Activated CD4-positive, alpha-beta T cell treated with anti-CD3 and anti-CD28 coated beads, Interleukin-2, amount 10 ng/mL, durations not matched to agents 24 days and 14 days (primary cell): ENCODE measurements around the gene CPLX1. TPM values are rescaled to one million over a fixed set of nuclear protein-coding genes. Genes with fewer than 3 reads are reported as not detected.

Experiments
- DNase-seq: peaks from one replicate; pipeline ENCODE4 v3.0.0; 2022
- H3K27ac Mint-ChIP-seq: one replicate; pipeline ENCODE4 v1.8.0; 2022; ENCODE audit warnings: mild to moderate bottlenecking, mixed read lengths
- H3K27me3 Mint-ChIP-seq: one replicate; pipeline ENCODE4 v1.8.0; 2022; ENCODE audit warnings: mixed read lengths
- H3K36me3 Mint-ChIP-seq: one replicate; pipeline ENCODE4 v1.8.0; 2022; ENCODE audit warnings: low read depth, mild to moderate bottlenecking, mixed read lengths
- H3K4me1 Mint-ChIP-seq: one replicate; pipeline ENCODE4 v1.8.0; 2021; ENCODE audit warnings: mixed read lengths
- H3K4me3 Mint-ChIP-seq: one replicate; pipeline ENCODE4 v1.8.0; 2022; ENCODE audit warnings: mild to moderate bottlenecking, moderate library complexity, mixed read lengths
- H3K9me3 Mint-ChIP-seq: one replicate; pipeline ENCODE4 v1.8.0; 2021; ENCODE audit warnings: mixed read lengths
- intact Hi-C: fragments of 100-400 bp; cut with micrococcal nuclease; formaldehyde crosslinking; loops from one replicate; pipeline ENCODE4 v1.15.1; 2023
- total RNA-seq: library from RNA; stranded (reverse); gene quantifications from 2 replicates; pipeline ENCODE4 v1.2.3, GENCODE V29; 2022

Gene CPLX1
- total RNA-seq, 1 donor from 2014 or later = 1.7 TPM

DNA sequence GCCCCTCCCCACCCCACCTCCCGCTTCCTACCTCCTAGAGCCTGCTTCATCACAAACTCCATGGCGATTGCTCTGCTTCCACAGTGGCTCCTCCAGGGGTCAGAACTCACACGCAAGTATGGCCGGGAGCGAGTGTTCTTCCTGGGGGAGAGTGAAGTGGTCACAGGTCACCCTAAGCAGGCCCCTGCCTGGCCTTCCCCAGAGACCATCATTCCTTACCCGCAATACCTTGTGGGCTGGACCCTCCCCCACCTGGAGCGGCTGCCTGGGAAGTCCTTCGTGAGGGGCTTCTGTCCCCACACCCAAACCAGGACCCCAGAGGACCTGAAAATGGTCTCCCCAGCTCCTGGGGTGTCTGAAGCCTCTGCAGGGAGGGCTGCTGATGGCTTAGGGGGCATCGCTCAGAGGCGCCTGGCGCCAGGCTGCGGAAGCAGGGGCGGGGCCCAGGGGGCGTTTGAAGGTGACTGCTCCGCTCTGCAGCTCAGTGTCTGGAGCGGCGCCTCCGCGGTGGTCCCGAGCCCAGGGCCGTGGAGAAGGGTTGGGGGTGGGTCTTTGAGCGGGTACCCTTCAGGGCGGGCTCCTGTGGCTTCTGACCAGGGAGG is 1.4 kb downstream of the CPLX1 start:
- intact Hi-C loops = loop anchor here (5.0 kb wide), 1 partner anchor 42 kb away; no protein-coding TSS in a partner anchor
- no peak for DNase-seq
- peaks cover 2% of the 10 kb centered on the region for H3K36me3 Mint-ChIP-seq
- H3K27me3 Mint-ChIP-seq = peaks cover 39% of the 10 kb centered on the region
- H3K9me3 Mint-ChIP-seq = no peaks in the 10 kb centered on the region
- peak overlapping the region; percentile 56 for H3K27ac Mint-ChIP-seq
- H3K4me3 Mint-ChIP-seq = peak overlapping the region; percentile 39
- H3K4me1 Mint-ChIP-seq = peaks cover 2% of the 10 kb centered on the region

DNA sequence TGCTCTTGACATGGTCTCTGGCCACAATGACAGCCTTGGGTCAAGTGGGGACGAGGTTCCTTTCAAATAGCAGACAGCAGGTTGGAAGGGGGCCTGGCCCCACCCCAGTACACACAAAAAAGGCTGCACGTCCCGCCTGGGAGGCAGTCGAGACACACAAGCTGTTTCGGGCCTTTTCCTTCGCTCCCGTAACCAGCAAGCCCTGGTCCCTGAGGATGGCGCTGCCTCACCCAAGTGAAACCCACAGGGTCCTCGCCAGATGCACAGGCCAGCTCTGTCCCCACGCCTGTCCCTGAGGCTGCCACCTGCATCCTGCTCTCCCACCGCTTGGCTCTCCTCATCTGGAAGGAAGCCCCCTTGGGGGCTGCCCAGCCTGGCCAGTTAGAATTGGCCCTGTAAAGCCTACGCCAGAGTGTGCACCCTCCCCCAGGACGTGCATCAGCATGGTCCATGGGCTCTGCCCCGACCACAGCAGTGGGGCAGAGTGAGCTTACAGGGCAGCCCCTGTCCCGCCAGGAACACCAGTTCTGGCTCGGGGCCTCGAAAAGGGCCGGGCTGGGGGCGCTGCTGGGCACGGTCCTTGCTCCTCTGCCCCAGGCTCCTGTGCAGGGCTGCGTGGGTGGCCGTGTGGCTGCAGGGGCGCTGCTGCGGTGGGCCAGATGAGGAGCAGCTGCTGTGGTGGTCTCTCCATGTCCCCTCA is 2.0 kb downstream of the CPLX1 start:
- Mint-ChIP-seq H3K27me3 (peaks cover 39% of the 10 kb centered on the region), H3K4me3 (no peak overlapping the region), H3K4me1 (peaks cover 2% of the 10 kb centered on the region), H3K9me3 (no peaks in the 10 kb centered on the region), H3K36me3 (peaks cover 2% of the 10 kb centered on the region), H3K27ac (no peak overlapping the region)
- intact Hi-C loops = no loop called here
- DNase-seq = no peak

DNA sequence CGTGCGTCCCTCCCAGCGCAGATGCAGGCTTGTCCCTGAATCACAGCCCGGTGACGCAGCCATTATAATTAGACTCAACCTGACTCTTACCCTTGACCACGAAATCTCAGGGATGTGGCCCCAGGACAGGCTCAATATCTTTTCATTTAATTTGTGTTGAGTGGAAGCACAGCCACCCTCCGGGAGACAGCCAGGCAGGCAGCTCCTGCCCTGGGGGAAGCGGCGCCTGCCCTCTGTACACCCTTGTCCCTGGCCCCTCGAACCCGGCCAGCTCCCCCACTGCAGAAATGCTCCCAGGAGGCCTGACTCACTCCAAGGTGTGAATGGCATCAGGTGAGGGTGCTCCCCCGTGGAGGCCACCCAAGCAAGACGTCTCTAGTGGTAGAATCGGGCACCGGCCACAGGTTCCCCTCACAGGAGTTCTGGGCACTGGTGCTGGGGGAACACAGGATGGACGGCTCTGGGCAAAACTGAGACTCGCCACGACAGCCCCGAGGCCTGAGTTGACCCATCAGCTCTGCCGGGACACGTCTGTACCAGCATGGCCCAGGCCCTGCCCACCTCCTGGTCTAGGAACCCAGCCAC is 2.7 kb downstream of the CPLX1 start:
- no peak overlapping the region for H3K27ac Mint-ChIP-seq
- no peak for DNase-seq
- no peaks in the 10 kb centered on the region for H3K9me3 Mint-ChIP-seq
- intact Hi-C loops = no loop called here
- no peak overlapping the region for H3K4me3 Mint-ChIP-seq
- peaks cover 2% of the 10 kb centered on the region for H3K4me1 Mint-ChIP-seq
- H3K27me3 Mint-ChIP-seq = peaks cover 34% of the 10 kb centered on the region
- H3K36me3 Mint-ChIP-seq = peaks cover 2% of the 10 kb centered on the region

DNA sequence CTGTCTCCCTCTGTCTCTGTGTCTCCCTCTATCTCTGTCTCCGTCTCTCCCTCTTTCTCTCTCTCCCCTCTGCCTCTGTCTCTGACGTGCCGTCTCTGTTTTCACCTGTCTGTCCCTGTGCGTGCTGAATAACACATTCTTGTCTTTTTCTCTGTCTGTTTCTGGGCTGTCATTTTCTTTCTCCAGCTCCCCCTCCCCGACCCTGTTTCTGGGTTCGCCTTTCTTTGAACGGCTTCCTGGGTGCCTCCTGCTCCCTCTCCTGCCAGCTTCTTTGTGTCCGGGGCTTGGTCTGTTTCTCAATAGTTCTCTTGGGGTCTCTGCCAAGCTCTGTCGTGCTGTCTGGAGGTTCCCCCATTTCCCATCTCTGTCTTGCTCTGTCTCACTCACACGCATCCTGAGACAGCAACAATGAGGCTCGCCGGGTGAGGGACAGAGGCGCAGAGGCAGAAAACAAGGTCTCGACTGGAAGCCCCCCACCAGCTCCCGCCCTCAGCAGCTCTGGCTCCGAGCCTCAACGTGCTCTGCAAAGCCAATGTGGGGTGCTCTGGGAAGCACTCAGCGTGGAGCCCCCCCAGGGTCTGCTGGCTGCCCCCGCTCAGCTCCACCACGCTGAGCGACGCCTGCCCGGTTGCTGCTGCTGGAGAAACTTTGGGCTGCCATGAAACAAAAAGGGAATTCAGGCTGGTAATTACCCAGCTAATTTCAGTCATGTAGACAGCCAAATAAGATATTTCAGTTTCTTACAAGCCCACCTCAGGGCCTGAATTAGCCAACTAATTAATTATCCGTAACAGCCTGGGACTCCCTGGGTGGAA is 3.4 kb downstream of the CPLX1 start:
- intact Hi-C loops = no loop called here
- H3K27ac Mint-ChIP-seq = no peak overlapping the region
- H3K9me3 Mint-ChIP-seq = no peaks in the 10 kb centered on the region
- peaks cover 28% of the 10 kb centered on the region for H3K27me3 Mint-ChIP-seq
- H3K36me3 Mint-ChIP-seq = no peaks in the 10 kb centered on the region
- peaks cover 2% of the 10 kb centered on the region for H3K4me1 Mint-ChIP-seq
- no peak overlapping the region for H3K4me3 Mint-ChIP-seq
- no peak for DNase-seq

GRCh38 chr4:821631-822030 is 4.3 kb downstream of the CPLX1 start:
- Mint-ChIP-seq H3K4me3 (no peak overlapping the region), H3K4me1 (peaks cover 2% of the 10 kb centered on the region), H3K27me3 (peaks cover 29% of the 10 kb centered on the region), H3K36me3 (no peaks in the 10 kb centered on the region), H3K9me3 (no peaks in the 10 kb centered on the region), H3K27ac (no peak overlapping the region)
- intact Hi-C loops = no loop called here
- no peak for DNase-seq

- Mint-ChIP-seq H3K4me1 (peaks cover 2% of the 10 kb centered on the region), H3K9me3 (no peaks in the 10 kb centered on the region), H3K4me3 (no peak overlapping the region), H3K27me3 (peaks cover 31% of the 10 kb centered on the region), H3K36me3 (no peaks in the 10 kb centered on the region), H3K27ac (no peak overlapping the region)
- no peak for DNase-seq
- intact Hi-C loops = no loop called here
Observed at GRCh38 chr4:821181-821591, 4.7 kb downstream of the CPLX1 start.

- Mint-ChIP-seq H3K4me1 (peaks cover 2% of the 10 kb centered on the region), H3K27me3 (peaks cover 35% of the 10 kb centered on the region), H3K9me3 (no peaks in the 10 kb centered on the region), H3K4me3 (no peak overlapping the region), H3K36me3 (no peaks in the 10 kb centered on the region), H3K27ac (no peak overlapping the region)
- intact Hi-C loops = no loop called here
- no peak for DNase-seq
Observed at GRCh38 chr4:820230-821172, 5.4 kb downstream of the CPLX1 start.

DNA sequence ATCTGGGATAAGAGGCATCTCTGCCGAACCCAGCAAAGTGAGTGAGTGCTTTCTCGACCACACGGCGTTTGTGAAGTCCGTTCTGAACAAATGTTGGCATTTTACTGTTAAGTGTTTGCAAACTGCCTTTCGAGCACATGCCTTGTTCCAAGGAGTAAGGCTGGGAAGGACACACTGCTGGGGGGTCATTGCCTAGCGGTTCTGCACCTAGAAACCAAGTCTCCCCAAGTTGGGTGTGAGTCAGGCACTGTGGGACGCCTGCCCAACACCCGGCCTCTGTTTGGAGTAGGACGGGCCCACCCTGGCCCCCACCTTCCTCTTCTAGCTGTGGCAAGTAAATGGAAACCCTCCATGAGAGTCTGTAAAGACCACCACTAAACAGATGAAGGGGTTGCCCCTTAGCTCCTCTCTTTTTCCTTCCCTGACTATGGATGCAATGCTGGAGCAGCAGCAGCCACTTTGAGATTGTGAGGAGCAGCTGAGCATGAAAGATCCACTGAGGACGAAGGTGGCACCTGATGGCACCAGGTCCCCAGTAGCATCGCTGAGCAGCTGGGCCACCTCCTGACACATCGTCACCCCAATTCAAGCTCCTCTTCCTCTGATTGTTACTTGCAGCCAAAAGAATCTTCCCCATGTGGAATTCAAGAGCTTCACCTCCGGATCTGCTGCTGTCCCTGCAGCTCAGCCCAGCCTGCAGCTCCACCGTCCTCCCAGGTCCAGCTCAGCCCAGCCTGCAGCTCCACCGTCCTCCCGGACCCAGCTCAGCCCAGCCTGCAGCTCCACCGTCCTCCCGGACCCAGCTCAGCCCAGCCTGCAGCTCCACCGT is 6.3 kb downstream of the CPLX1 start:
- Mint-ChIP-seq H3K27me3 (peaks cover 32% of the 10 kb centered on the region), H3K4me1 (no peaks in the 10 kb centered on the region), H3K9me3 (no peaks in the 10 kb centered on the region), H3K4me3 (no peak overlapping the region), H3K27ac (no peak overlapping the region), H3K36me3 (no peaks in the 10 kb centered on the region)
- DNase-seq = no peak
- intact Hi-C loops = no loop called here

- Mint-ChIP-seq H3K36me3 (no peaks in the 10 kb centered on the region), H3K27me3 (peaks cover 35% of the 10 kb centered on the region), H3K27ac (no peak overlapping the region), H3K9me3 (no peaks in the 10 kb centered on the region), H3K4me1 (no peaks in the 10 kb centered on the region), H3K4me3 (no peak overlapping the region)
- no peak for DNase-seq
- intact Hi-C loops = no loop called here
Observed at GRCh38 chr4:818106-818921, 7.6 kb downstream of the CPLX1 start.

DNA sequence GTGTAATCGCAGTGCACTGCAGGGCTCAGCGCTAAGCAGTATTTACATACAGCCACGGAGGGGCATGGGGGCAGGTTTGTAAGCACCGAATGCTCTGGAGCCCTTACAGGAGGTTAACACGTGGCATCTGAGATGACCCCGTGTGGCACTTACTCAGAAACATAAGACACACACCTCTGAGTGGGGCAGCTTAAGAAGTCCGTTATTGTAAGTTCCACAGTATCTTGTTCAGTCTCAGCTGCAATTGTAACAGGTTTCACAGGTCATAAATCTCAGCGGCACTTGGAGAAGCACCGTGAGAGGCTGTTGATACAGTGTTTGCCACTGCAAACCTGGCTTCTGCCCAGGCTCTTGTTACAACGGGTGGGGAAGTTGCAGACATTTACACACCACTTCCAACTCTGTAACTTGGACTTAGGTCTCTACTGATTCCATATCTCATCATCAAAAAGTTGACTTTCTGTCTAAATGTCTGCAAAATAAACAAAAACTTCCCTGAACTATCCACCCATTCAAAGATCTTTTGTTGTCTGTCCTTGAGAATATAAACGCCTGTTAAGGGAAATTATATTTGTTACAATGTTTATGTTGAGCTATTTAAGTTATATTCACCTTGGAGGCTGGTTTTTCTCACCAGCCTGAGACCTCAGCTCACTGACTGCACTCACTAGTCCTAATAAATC is 10.3 kb downstream of the CPLX1 start:
- H3K4me1 Mint-ChIP-seq = no peaks in the 10 kb centered on the region
- intact Hi-C loops = no loop called here

DNA sequence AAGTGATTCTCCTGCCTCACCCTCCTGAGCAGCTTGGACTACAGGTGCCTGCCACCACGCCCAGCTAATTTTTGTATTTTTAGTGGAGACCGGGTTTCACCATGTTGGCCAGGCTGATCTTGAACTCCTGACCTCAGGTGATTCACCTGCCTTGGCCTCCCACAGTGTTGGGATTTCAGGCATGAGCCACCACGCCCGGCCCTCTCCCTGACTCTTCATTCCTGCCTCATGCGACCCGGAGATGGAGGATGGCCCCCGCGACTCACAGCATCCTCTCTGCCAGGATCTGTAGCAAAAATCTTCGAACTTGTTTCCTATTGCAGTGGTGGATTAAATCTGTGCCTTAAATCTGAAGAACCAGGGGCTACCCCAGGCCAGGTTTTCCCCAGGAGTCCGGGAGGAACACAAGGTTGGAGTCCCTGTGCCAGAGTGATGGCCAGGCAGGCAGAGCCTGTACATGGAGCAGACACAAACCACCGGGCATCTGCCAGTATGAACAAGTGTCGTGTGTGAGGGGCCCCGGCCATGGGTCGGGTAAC is 11.5 kb downstream of the CPLX1 start:
- H3K27me3 Mint-ChIP-seq = peaks cover 36% of the 10 kb centered on the region
- intact Hi-C loops = no loop called here
- no peak overlapping the region for H3K4me3 Mint-ChIP-seq
- H3K9me3 Mint-ChIP-seq = no peaks in the 10 kb centered on the region
- no peak for DNase-seq
- no peaks in the 10 kb centered on the region for H3K36me3 Mint-ChIP-seq
- no peak overlapping the region for H3K27ac Mint-ChIP-seq
- no peaks in the 10 kb centered on the region for H3K4me1 Mint-ChIP-seq

More for the DNA sequence above, 10.3 kb downstream of the CPLX1 start:
- H3K27me3 Mint-ChIP-seq = peaks cover 36% of the 10 kb centered on the region
- H3K27ac Mint-ChIP-seq = no peak overlapping the region
- DNase-seq = no peak
- no peak overlapping the region for H3K4me3 Mint-ChIP-seq
- no peaks in the 10 kb centered on the region for H3K9me3 Mint-ChIP-seq
- H3K36me3 Mint-ChIP-seq = no peaks in the 10 kb centered on the region
